GM15510 (cell line): ENCODE data around the gene PTPRN2.

Experiments
- POLR2A ChIP-seq: IDR thresholded peaks from 3 replicates; pipeline ENCODE4 v1.6.1; 2011; ENCODE audit warnings: borderline replicate concordance; ENCODE audit not compliant: insufficient read length; ENCODE audit errors: extremely low read depth

Gene PTPRN2

GRCh38 chr7:158185653-158186052 is 402.0 kb downstream of the PTPRN2 start:
- no peak for TF ChIP-seq POLR2A

- TF ChIP-seq POLR2A = no peak
These were observed 404.2 kb downstream of the PTPRN2 start for GRCh38 chr7:158183431-158183830.

- TF ChIP-seq POLR2A = no peak
These were observed 411.0 kb downstream of the PTPRN2 start for GRCh38 chr7:158176561-158177173.

- no peak for TF ChIP-seq POLR2A
These were observed 411.8 kb downstream of the PTPRN2 start for GRCh38 chr7:158175779-158176178.

GRCh38 chr7:158174947-158175346 is 412.7 kb downstream of the PTPRN2 start:
- TF ChIP-seq POLR2A = no peak

- no peak for TF ChIP-seq POLR2A
These were observed 420.2 kb downstream of the PTPRN2 start for GRCh38 chr7:158167373-158167772.

- TF ChIP-seq POLR2A = no peak
These were observed 421.0 kb downstream of the PTPRN2 start for GRCh38 chr7:158166386-158167340.

GRCh38 chr7:158165711-158166110 is 421.9 kb downstream of the PTPRN2 start:
- no peak for TF ChIP-seq POLR2A

GRCh38 chr7:158164101-158165095 is 423.2 kb downstream of the PTPRN2 start:
- TF ChIP-seq POLR2A = no peak

GRCh38 chr7:158161194-158161593 is 426.4 kb downstream of the PTPRN2 start:
- no peak for TF ChIP-seq POLR2A

GRCh38 chr7:158160199-158160598 is 427.4 kb downstream of the PTPRN2 start:
- no peak for TF ChIP-seq POLR2A

- TF ChIP-seq POLR2A = no peak
These were observed 430.2 kb downstream of the PTPRN2 start for GRCh38 chr7:158157460-158157859.

GRCh38 chr7:158150234-158150633 is 437.4 kb downstream of the PTPRN2 start:
- no peak for TF ChIP-seq POLR2A

GRCh38 chr7:158145370-158145769 is 442.3 kb downstream of the PTPRN2 start:
- no peak for TF ChIP-seq POLR2A
